IPS DF 6.9 (cell line): ENCODE measurements around the gene TMEM17.

Source experiments
- DNase-seq: peaks from one replicate; pipeline ENCODE4 v3.0.0-alpha.2; 2013; ENCODE audit warnings: low read depth, low spot score
- H3K27ac ChIP-seq: one replicate; pipeline ENCODE4 v1.5.1; 2013; ENCODE audit warnings: low read length, control low read depth
- H3K27me3 ChIP-seq: 2 replicates; pipeline ENCODE4 v1.6.1; 2013; ENCODE audit warnings: mild to moderate bottlenecking, low read length; ENCODE audit not compliant: control insufficient read depth, insufficient read depth
- H3K36me3 ChIP-seq: 2 replicates; pipeline ENCODE4 v1.6.1; 2013; ENCODE audit warnings: low read length; ENCODE audit not compliant: control insufficient read depth, insufficient read depth
- H3K4me1 ChIP-seq: 2 replicates; pipeline ENCODE4 v1.6.1; 2013; ENCODE audit warnings: low read length; ENCODE audit not compliant: control insufficient read depth, insufficient read depth
- H3K4me3 ChIP-seq: 2 replicates; pipeline ENCODE4 v1.5.1; 2013; ENCODE audit warnings: mild to moderate bottlenecking, low read length
- H3K9me3 ChIP-seq: 2 replicates; pipeline ENCODE4 v1.6.1; 2013; ENCODE audit warnings: low read length, inconsistent platforms; ENCODE audit not compliant: control insufficient read depth, insufficient read depth
- WGBS: extraction: QIAGEN DNeasy Blood & Tissue Kit; methylation state at CpG from one replicate; pipeline ENCODE4 v1.1.7; 2013; ENCODE audit warnings: mixed read lengths, missing lambda C conversion rate; ENCODE audit not compliant: insufficient read length, insufficient coverage; 5-methylcytosine and 5-hydroxymethylcytosine counted together

The TMEM17 gene

DNA sequence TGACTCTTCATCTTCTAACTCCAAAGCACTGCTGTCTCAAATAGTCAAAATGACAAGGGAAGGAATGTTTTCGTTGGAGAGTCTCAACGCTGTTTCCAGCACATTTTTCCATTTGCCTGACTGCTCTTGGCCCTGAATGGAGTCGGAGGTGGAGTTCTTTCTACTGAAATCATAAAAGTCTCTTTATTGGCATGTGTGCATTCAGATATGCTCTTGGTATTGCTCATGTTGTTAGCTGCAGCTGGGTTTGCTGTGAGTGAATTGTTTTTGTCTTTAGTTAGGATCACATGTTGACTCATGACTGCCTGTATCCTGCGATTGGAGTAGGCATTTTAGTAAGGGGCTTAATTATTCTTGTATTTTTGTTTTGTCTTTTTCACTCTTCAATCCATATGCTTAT lies 16.8 kb downstream of the TMEM17 start:
- H3K4me1 ChIP-seq, result no peaks in the 10 kb centered on the region; the same call in 1 of the 2 replicates
- no peak overlapping the region for H3K4me3 ChIP-seq
- H3K9me3 ChIP-seq, result no peaks in the 10 kb centered on the region
- no CpG with 5 or more reads among the region's 4 CpGs for WGBS
- DNase-seq, result no peak
- no peak overlapping the region for H3K27ac ChIP-seq
- no peaks in the 10 kb centered on the region for H3K27me3 ChIP-seq
- no peaks in the 10 kb centered on the region for H3K36me3 ChIP-seq

- H3K4me1 ChIP-seq, result no peaks in the 10 kb centered on the region; the same call in 1 of the 2 replicates
- no peak overlapping the region for H3K4me3 ChIP-seq
- DNase-seq, result no peak
- H3K36me3 ChIP-seq, result no peaks in the 10 kb centered on the region
- H3K9me3 ChIP-seq, result no peaks in the 10 kb centered on the region
- no CpG with 5 or more reads among the region's 1 CpG for WGBS
- no peaks in the 10 kb centered on the region for H3K27me3 ChIP-seq
- no peak overlapping the region for H3K27ac ChIP-seq
These were observed 19.6 kb downstream of the TMEM17 start for GRCh38 chr2:62486439-62486765.

DNA sequence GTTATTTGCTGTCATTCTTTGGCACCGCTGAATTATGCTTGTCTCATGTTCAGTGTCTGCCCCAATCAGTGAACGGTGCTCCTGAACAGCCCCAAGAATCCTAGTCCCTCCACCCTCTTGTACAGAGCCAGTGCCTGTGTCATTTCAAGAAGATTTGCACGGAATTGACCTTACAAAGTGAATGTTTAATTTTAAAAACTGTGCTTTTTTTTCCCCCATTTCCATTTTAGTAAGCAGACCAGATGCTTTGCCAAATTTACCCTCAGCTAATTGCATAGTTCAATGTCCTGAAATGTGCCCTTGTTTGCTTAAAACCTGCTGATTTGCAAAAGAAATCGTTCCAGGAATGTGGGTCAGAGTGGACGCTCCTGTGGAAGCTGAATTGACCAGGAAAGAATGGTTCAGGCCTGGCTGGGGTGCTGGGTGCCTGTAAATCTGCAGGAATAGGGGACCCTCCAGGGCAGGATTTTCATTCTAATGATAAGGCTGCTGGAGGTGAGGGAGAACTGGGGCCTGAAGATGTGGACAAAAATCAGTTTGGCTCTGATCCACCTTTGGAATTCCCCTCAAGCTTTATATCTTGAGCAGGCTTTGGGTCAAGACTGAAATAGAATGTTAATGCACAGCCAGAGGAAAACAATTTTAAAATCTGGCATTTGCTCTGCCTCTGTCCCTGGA lies 20.1 kb downstream of the TMEM17 start:
- H3K36me3 ChIP-seq, result no peaks in the 10 kb centered on the region
- H3K27ac ChIP-seq, result no peak overlapping the region
- WGBS, result no CpG with 5 or more reads among the region's 5 CpGs
- no peak for DNase-seq
- no peaks in the 10 kb centered on the region for H3K9me3 ChIP-seq
- no peak overlapping the region for H3K4me3 ChIP-seq
- no peaks in the 10 kb centered on the region; the same call in 1 of the 2 replicates for H3K4me1 ChIP-seq
- no peaks in the 10 kb centered on the region for H3K27me3 ChIP-seq

DNA sequence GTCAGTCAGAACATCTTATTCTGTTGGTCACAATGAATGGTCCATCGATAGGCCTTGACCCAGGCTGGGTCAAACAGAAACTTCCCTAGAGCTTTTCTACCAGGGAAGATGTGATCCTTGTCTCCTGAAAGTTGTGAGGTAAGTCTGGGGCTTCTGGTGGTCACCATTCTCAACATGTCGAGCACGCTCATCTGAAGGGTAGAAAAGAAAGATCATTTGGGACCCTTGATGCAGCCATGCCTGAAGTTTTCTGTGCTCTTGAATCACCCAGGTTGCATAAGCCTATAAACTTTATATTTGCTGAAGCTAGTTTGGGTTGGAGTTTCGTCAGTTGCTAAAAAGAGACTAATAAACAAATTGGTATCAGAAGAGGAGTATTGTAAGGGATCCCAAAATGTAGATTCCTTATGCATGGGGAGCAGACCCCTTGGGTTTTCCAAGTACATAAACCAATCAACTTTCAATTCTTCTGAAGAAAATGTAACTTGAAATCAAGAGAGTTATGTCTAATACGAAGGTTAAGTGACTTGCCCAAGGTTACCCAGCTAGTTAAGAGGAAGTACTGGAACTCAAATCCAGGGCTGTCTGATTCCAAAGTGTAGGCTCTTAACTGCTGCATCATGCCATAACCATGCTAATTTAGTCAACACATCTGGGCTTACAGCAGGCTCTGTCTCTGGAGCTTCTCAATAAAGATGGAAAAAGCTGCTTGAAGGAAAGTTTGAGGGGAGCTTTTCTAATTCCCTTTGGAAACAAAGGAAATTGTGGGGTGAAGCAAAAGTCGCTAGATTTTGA lies 23.2 kb downstream of the TMEM17 start:
- H3K4me1 ChIP-seq, result peaks cover 2% of the 10 kb centered on the region
- no peak overlapping the region for H3K4me3 ChIP-seq
- no peak for DNase-seq
- H3K9me3 ChIP-seq, result no peaks in the 10 kb centered on the region
- H3K27me3 ChIP-seq, result no peaks in the 10 kb centered on the region
- H3K27ac ChIP-seq, result no peak overlapping the region
- H3K36me3 ChIP-seq, result no peaks in the 10 kb centered on the region
- no CpG with 5 or more reads among the region's 6 CpGs for WGBS

GRCh38 chr2:62479917-62480316 lies 26.1 kb downstream of the TMEM17 start:
- Histone ChIP-seq H3K27ac (no peak overlapping the region), H3K36me3 (no peaks in the 10 kb centered on the region; the same call in 1 of the 2 replicates), H3K4me1 (peaks cover 4% of the 10 kb centered on the region), H3K9me3 (no peaks in the 10 kb centered on the region), H3K27me3 (no peaks in the 10 kb centered on the region), H3K4me3 (no peak overlapping the region)
- no CpG with 5 or more reads among the region's 3 CpGs for WGBS
- no peak for DNase-seq

DNA sequence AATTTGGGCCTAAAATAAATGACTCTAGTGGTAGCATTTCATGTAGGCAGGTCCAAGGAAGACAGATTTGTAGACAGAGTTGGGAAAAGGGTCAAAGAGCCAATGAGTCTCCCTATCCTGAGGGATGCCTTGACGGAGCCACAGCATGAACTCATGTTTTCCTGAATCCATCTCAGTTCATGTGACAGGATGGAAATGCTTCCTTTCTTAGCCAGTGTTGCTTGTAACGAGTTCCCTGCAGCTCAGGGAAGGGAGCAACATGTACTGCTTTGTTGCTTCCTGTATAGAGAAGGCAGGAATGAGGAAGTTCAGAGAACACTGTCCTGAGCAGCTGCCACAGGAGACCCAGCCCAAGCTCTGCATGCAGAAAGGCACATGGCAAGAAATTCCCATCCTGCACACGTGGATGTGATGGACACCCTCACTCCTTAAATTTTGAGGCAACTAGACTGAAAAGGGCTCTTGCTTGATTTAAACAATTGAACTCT lies 27.9 kb downstream of the TMEM17 start:
- H3K4me1 ChIP-seq, result peaks cover 4% of the 10 kb centered on the region
- H3K36me3 ChIP-seq, result no peaks in the 10 kb centered on the region; the same call in 1 of the 2 replicates
- WGBS, result no CpG with 5 or more reads among the region's 3 CpGs
- H3K4me3 ChIP-seq, result no peak overlapping the region
- H3K9me3 ChIP-seq, result no peaks in the 10 kb centered on the region
- no peaks in the 10 kb centered on the region for H3K27me3 ChIP-seq
- no peak for DNase-seq
- H3K27ac ChIP-seq, result no peak overlapping the region

GRCh38 chr2:62477573-62477972 lies 28.4 kb downstream of the TMEM17 start:
- Histone ChIP-seq H3K4me3 (no peak overlapping the region), H3K4me1 (peaks cover 4% of the 10 kb centered on the region), H3K36me3 (no peaks in the 10 kb centered on the region; the same call in 1 of the 2 replicates), H3K27ac (no peak overlapping the region), H3K9me3 (no peaks in the 10 kb centered on the region), H3K27me3 (no peaks in the 10 kb centered on the region)
- DNase-seq, result no peak
- WGBS, result no CpG with 5 or more reads among the region's 4 CpGs

GRCh38 chr2:62475172-62476011 lies 30.6 kb downstream of the TMEM17 start:
- WGBS, result no CpG with 5 or more reads among the region's 21 CpGs

DNA sequence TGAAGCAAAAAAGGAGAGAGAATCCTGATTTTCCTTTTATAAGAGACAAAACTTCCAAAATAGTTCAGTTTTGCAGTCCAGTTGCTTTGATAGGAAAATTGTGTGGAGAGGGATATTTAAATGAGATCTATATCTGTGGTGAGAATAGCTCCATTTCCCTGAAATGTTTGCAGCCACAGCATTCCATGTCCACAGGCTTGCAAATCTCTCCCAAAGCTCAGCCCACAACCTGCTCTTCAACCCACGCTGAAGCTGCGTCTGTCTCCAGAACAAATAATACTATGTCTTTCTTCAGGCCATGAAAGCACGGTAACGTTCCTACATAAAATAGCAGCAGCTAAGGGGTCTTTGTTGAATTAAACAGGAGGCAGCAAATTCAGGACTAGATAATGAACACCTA lies 31.8 kb downstream of the TMEM17 start:
- WGBS, result no CpG with 5 or more reads among the region's 4 CpGs
- Histone ChIP-seq H3K27ac (no peak overlapping the region), H3K27me3 (no peaks in the 10 kb centered on the region), H3K9me3 (no peaks in the 10 kb centered on the region), H3K4me3 (no peak overlapping the region), H3K36me3 (no peaks in the 10 kb centered on the region; the same call in 1 of the 2 replicates), H3K4me1 (peaks cover 4% of the 10 kb centered on the region)
- no peak for DNase-seq

More at GRCh38 chr2:62475172-62476011, 30.6 kb downstream of the TMEM17 start:
- Histone ChIP-seq H3K27me3 (no peaks in the 10 kb centered on the region), H3K27ac (no peak overlapping the region), H3K4me1 (peaks cover 4% of the 10 kb centered on the region), H3K4me3 (no peak overlapping the region), H3K9me3 (no peaks in the 10 kb centered on the region), H3K36me3 (no peaks in the 10 kb centered on the region; the same call in 1 of the 2 replicates)
- no peak for DNase-seq

- peaks cover 4% of the 10 kb centered on the region for H3K4me1 ChIP-seq
- no peaks in the 10 kb centered on the region; the same call in 1 of the 2 replicates for H3K36me3 ChIP-seq
- no peak for DNase-seq
- no CpG with 5 or more reads among the region's 1 CpG for WGBS
- H3K4me3 ChIP-seq, result no peak overlapping the region
- H3K9me3 ChIP-seq, result no peaks in the 10 kb centered on the region
- no peaks in the 10 kb centered on the region for H3K27me3 ChIP-seq
- no peak overlapping the region for H3K27ac ChIP-seq
These were observed 32.7 kb downstream of the TMEM17 start for GRCh38 chr2:62473246-62473827.
